Mesenchymal stem cell (in vitro differentiated cells and primary cell): ENCODE data around the gene DAAM2.

ENCODE experiments used
- DNase-seq: peaks from one replicate; pipeline ENCODE4 v3.0.0-alpha.2; 2013
- H2AFZ ChIP-seq: one replicate; pipeline ENCODE4 v1.6.1; 2013; ENCODE audit warnings: low read depth, mild to moderate bottlenecking, control low read depth, inconsistent platforms, low read length, moderate library complexity
- H2AK5ac ChIP-seq: 2 replicates; pipeline ENCODE4 v1.6.1; 2013; ENCODE audit warnings: low read length, moderate library complexity, mild to moderate bottlenecking, inconsistent platforms; ENCODE audit not compliant: severe bottlenecking
- H2BK120ac ChIP-seq: one replicate; pipeline ENCODE4 v1.6.1; 2013; ENCODE audit warnings: low read depth, mild to moderate bottlenecking, inconsistent platforms, low read length, moderate library complexity
- H2BK12ac ChIP-seq, 2 experiments: one replicate each; pipeline ENCODE4 v1.6.1; 2013; ENCODE audit warnings: inconsistent platforms in 2 of 2, low read length in 2 of 2, mild to moderate bottlenecking in 2 of 2, moderate library complexity in 2 of 2, control low read depth in 1 of 2
- H2BK15ac ChIP-seq: one replicate; pipeline ENCODE4 v1.6.1; 2013; ENCODE audit warnings: mild to moderate bottlenecking, low read depth, inconsistent platforms; ENCODE audit not compliant: poor library complexity, severe bottlenecking
- H2BK5ac ChIP-seq: 2 replicates; pipeline ENCODE4 v1.6.1; 2013; ENCODE audit warnings: low read depth, mild to moderate bottlenecking, low read length, control low read depth, inconsistent platforms; ENCODE audit not compliant: poor library complexity, severe bottlenecking
- H3K14ac ChIP-seq, 2 experiments: one replicate each; pipeline ENCODE4 v1.6.1; 2013; ENCODE audit warnings: inconsistent platforms in 2 of 2, low read length in 2 of 2, control low read depth in 1 of 2, mild to moderate bottlenecking in 1 of 2, moderate library complexity in 1 of 2
- H3K18ac ChIP-seq, 2 experiments: one replicate each; pipeline ENCODE4 v1.6.1; 2013; ENCODE audit warnings: inconsistent platforms in 2 of 2, low read length in 2 of 2, control low read depth in 1 of 2, low read depth in 1 of 2, mild to moderate bottlenecking in 1 of 2
- H3K23ac ChIP-seq, 2 experiments: one replicate each; pipeline ENCODE4 v1.6.1; 2013; ENCODE audit warnings: inconsistent platforms in 2 of 2, low read length in 2 of 2, mild to moderate bottlenecking in 2 of 2, moderate library complexity in 2 of 2, control low read depth in 1 of 2
- H3K27ac ChIP-seq: 2 replicates; pipeline ENCODE4 v1.5.1; 2013; ENCODE audit warnings: mild to moderate bottlenecking, moderate library complexity, low read length, control low read depth, inconsistent platforms; ENCODE audit not compliant: poor library complexity, severe bottlenecking
- H3K27me3 ChIP-seq, 2 experiments: 2 replicates each; pipeline versions ENCODE4 v1.6.1 to v1.7.0; 2013; ENCODE audit warnings: low read length in 2 of 2, mild to moderate bottlenecking in 2 of 2, moderate library complexity in 2 of 2, control low read depth in 1 of 2, inconsistent platforms in 1 of 2; ENCODE audit not compliant: control insufficient read depth in 1 of 2, insufficient read depth in 1 of 2
- H3K36me3 ChIP-seq, 2 experiments: 2 replicates each; pipeline versions ENCODE4 v1.6.1 to v1.7.0; 2013; ENCODE audit warnings: low read length in 2 of 2, control low read depth in 1 of 2, inconsistent platforms in 1 of 2, low read depth in 1 of 2, mild to moderate bottlenecking in 1 of 2; ENCODE audit not compliant: insufficient read depth in 2 of 2, control insufficient read depth in 1 of 2
- H3K4ac ChIP-seq, 2 experiments: one replicate each; pipeline ENCODE4 v1.6.1; 2013; ENCODE audit warnings: inconsistent platforms in 2 of 2, low read length in 2 of 2, mild to moderate bottlenecking in 2 of 2, moderate library complexity in 2 of 2, control low read depth in 1 of 2, low read depth in 1 of 2
- H3K4me1 ChIP-seq: 2 replicates; pipeline ENCODE4 v1.6.1; 2013; ENCODE audit warnings: low read depth, low read length, control low read depth; ENCODE audit not compliant: control insufficient read depth, insufficient read depth
- H3K4me2 ChIP-seq: 2 replicates; pipeline ENCODE4 v1.6.1; 2013; ENCODE audit warnings: low read length, mild to moderate bottlenecking, inconsistent platforms; ENCODE audit not compliant: poor library complexity, severe bottlenecking
- H3K4me3 ChIP-seq, 2 experiments: 2 replicates each; pipeline versions ENCODE4 v1.5.1 to v1.7.0; 2013; ENCODE audit warnings: low read length in 2 of 2, mild to moderate bottlenecking in 2 of 2, control low read depth in 1 of 2, low read depth in 1 of 2; ENCODE audit not compliant: insufficient read depth in 1 of 2
- H3K79me1 ChIP-seq: replicated peaks from 2 replicates; pipeline ENCODE4 v1.6.1; 2013; ENCODE audit warnings: mild to moderate bottlenecking, control low read depth, low read length, inconsistent platforms; ENCODE audit not compliant: poor library complexity, severe bottlenecking
- H3K9ac ChIP-seq: 2 replicates; pipeline ENCODE4 v1.7.0; 2013; ENCODE audit warnings: mild to moderate bottlenecking, low read length, moderate library complexity
- H3K9me3 ChIP-seq: 2 replicates; pipeline ENCODE4 v1.7.0; 2013; ENCODE audit warnings: mild to moderate bottlenecking, low read length; ENCODE audit not compliant: control insufficient read depth
- H4K8ac ChIP-seq: one replicate; pipeline ENCODE4 v1.6.1; 2013; ENCODE audit warnings: inconsistent platforms, mild to moderate bottlenecking, low read length, moderate library complexity
- H4K91ac ChIP-seq: one replicate; pipeline ENCODE4 v1.6.1; 2013; ENCODE audit warnings: mild to moderate bottlenecking, low read length, inconsistent platforms
- WGBS: methylation state at CpG from one replicate; pipeline ENCODE4 v1.1.7; 2013; ENCODE audit warnings: mixed read lengths; 5-methylcytosine and 5-hydroxymethylcytosine counted together

DAAM2 gene

DNA sequence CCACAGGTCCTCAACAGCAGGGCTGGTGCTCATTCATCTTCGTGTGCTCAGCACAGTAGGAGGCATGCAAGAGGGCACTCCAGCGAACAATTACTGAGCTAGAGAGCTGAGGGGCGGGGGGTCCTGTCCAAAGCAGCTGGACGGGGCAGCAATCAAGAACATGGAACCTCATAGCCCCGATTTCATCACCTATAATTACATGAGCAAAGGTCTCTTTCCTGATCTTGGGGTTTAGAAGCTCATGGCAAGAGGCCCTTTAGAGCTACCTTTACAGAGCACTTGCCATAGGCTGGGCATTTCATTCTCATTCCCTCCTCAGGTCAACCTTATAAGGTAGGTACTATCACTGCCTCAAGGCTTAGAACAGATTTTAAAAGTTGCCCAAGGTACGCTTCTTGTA lies 131.7 kb downstream of the DAAM2 start:
- Histone ChIP-seq H3K27me3 (no peaks in the 10 kb centered on the region), H3K14ac (no peak overlapping the region), H2AFZ (no peak overlapping the region), H3K4me2 (no peak overlapping the region), H3K4me3 (no peak overlapping the region), H3K18ac (no peak overlapping the region), H4K91ac (no peak overlapping the region), H2BK5ac (no peak overlapping the region), H3K23ac (no peak overlapping the region), H3K4ac (no peak overlapping the region), H2BK120ac (no peak overlapping the region), H2AK5ac (no peak overlapping the region), H2BK12ac (no peak overlapping the region), H2BK15ac (no peak overlapping the region), H3K27ac (no peak overlapping the region), H3K4me1 (peaks cover 17% of the 10 kb centered on the region), H3K9ac (no peak overlapping the region), H3K9me3 (no peaks in the 10 kb centered on the region), H3K36me3 (peaks cover 32 to 43% of the 10 kb centered on the region in 2 experiments), H3K79me1 (peaks cover 10% of the 10 kb centered on the region), H4K8ac (no peak overlapping the region)
- DNase-seq = no peak
- WGBS = 89% methylated on average over 6 of the region's 6 CpGs

DNA sequence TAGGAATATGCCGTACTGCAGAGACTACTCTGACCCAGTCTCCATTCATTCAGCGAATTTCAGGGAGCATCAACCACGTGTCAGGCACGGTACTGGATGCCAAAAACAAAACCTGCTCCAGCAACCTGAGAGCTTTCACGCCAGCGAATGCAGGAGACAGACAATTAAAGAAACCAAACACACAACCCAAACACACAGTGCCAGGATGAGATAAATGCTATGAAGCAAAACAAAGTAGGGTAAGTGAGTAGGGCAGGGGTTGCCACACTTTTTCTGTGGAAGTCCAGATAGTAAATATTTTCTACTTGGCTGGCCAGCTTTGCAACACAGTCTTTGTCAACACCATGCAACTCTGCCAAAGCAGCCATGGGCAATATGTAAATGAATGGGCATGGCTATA lies 132.1 kb downstream of the DAAM2 start:
- H3K9ac ChIP-seq = no peak overlapping the region
- no peaks in the 10 kb centered on the region for H3K27me3 ChIP-seq
- no peak overlapping the region for H3K23ac ChIP-seq
- H3K14ac ChIP-seq = no peak overlapping the region
- no peak overlapping the region for H2BK120ac ChIP-seq
- H2BK5ac ChIP-seq = no peak overlapping the region
- no peak for DNase-seq
- peaks cover 17% of the 10 kb centered on the region for H3K4me1 ChIP-seq
- H4K91ac ChIP-seq = no peak overlapping the region
- H3K36me3 ChIP-seq = peaks cover 32 to 43% of the 10 kb centered on the region in 2 experiments
- no peak overlapping the region for H4K8ac ChIP-seq
- H2BK15ac ChIP-seq = no peak overlapping the region
- H3K4me2 ChIP-seq = no peak overlapping the region
- H3K4ac ChIP-seq = no peak overlapping the region
- no peak overlapping the region for H3K4me3 ChIP-seq
- WGBS = 95% methylated on average over 5 of the region's 6 CpGs
- H2BK12ac ChIP-seq = no peak overlapping the region
- H3K18ac ChIP-seq = no peak overlapping the region
- H3K27ac ChIP-seq = no peak overlapping the region
- H3K9me3 ChIP-seq = no peaks in the 10 kb centered on the region
- H2AFZ ChIP-seq = no peak overlapping the region
- H3K79me1 ChIP-seq = peaks cover 8% of the 10 kb centered on the region
- H2AK5ac ChIP-seq = no peak overlapping the region

DNA sequence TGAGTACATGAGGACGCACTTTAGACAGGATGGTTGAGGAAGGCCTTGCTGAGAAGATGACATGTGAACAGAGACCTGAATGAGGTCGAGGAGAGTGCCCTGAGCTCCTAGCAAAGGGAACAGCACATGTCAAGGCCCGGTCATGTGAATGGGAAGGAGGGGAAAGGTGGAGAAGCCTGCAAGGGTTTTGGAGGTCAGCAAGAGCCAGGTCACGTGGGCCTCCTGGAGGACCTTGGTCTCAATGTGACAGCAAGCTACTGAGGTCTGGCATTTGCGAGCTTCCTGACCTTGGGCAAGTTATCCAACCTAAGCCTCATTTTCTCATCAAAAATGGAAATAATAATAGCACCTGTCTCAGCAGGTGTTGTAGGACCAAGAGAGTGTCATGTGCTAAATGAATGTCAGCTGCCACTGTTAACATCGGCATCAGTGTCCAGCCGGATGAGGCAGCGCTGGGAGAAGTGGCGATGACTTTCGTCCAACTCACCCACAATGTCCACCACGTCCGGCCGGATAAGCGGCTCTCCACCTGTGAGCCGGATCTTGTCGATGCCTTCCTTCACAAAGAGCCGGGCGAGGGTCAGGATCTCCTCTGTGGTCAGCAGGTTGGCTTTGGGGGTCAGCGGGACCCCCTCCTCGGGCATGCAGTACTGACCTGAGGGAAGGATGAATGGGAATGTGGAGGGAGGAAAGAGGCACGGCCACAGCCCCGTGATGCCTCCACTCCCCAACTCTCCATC lies 133.2 kb downstream of the DAAM2 start:
- Histone ChIP-seq H3K4me3 (no peak overlapping the region), H2BK15ac (no peak overlapping the region), H3K18ac (no peak overlapping the region), H3K14ac (no peak overlapping the region), H3K79me1 (peaks cover 12% of the 10 kb centered on the region), H4K8ac (no peak overlapping the region), H3K4ac (no peak overlapping the region), H3K4me1 (peaks cover 17% of the 10 kb centered on the region), H3K27me3 (no peaks in the 10 kb centered on the region), H3K4me2 (no peak overlapping the region), H3K9ac (no peak overlapping the region), H4K91ac (no peak overlapping the region), H3K36me3 (peaks cover 32 to 43% of the 10 kb centered on the region in 2 experiments), H2BK5ac (no peak overlapping the region), H3K27ac (no peak overlapping the region), H2BK120ac (no peak overlapping the region), H3K9me3 (no peaks in the 10 kb centered on the region), H3K23ac (no peak overlapping the region), H2BK12ac (no peak overlapping the region), H2AFZ (no peak overlapping the region), H2AK5ac (no peak overlapping the region)
- DNase-seq = no peak
- 97% methylated on average over 18 of the region's 22 CpGs for WGBS

DNA sequence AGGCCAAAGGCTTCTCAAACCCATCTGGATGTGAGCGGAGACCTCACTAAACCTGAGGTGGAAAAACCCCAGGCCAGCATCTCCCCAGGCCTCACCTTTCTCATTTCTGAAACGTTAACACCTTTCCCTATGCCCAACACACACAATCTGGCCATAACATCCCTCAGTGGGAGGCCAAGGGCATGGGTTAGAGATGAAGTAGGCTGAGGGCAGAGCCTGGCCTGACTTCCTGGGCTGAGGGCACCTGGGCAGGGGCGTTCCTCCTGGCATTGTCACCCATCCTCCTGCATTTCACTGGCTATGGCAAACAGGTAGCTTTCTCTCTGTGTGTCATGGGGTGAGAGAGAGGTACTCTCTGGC lies 133.7 kb downstream of the DAAM2 start:
- Histone ChIP-seq H3K9me3 (no peaks in the 10 kb centered on the region), H3K79me1 (peaks cover 13% of the 10 kb centered on the region), H2BK120ac (no peak overlapping the region), H2BK5ac (no peak overlapping the region), H3K23ac (no peak overlapping the region), H2BK15ac (no peak overlapping the region), H4K8ac (no peak overlapping the region), H4K91ac (no peak overlapping the region), H3K4me2 (no peak overlapping the region), H3K27me3 (no peaks in the 10 kb centered on the region), H3K4ac (no peak overlapping the region), H3K4me1 (peaks cover 16% of the 10 kb centered on the region), H3K18ac (no peak overlapping the region), H3K4me3 (no peak overlapping the region), H3K14ac (no peak overlapping the region), H3K27ac (no peak overlapping the region), H2AFZ (no peak overlapping the region), H2BK12ac (no peak overlapping the region), H3K36me3 (peaks cover 32 to 43% of the 10 kb centered on the region in 2 experiments), H3K9ac (no peak overlapping the region), H2AK5ac (no peak overlapping the region)
- 100% methylated on average over 1 of the region's 3 CpGs for WGBS
- no peak for DNase-seq
